Posterior vena cava (tissue), 2 donors: ENCODE data around the gene SEC61A2. TPM values are rescaled to one million over a fixed set of nuclear protein-coding genes. Genes with fewer than 3 reads are reported as not detected.
"Not testable (repeated sequence)": the region's sequence is repeated elsewhere in the genome, so short reads cannot be mapped to it uniquely, and the experiment has no call there.

Source experiments
- DNase-seq: peaks from one replicate; pipeline ENCODE4 v3.0.0-alpha.2; 2020; ENCODE audit warnings: low spot score
- intact Hi-C, 2 donors: fragments of 100-400 bp; cut with DNase I; formaldehyde crosslinking; loops; one replicate each; pipeline versions ENCODE4 v1.14.1 to v1.14.2; 2022 to 2023
- total RNA-seq, 2 donors: library from RNA; stranded (reverse); fragmentation: NEBNext Ultra II Directional; extraction: Animal tissue kit (Norgen Biotek cat#: 25700); gene quantifications; one replicate each; pipeline ENCODE4 v1.2.1, GENCODE V29; 2021
- donor health status: DM: yes; HTN: yes; CAD: no.
- donor health status: DM: yes; HTN: yes; CAD: no.

SEC61A2 gene
- total RNA-seq, 2 donors from 2014 or later = 5.9 to 7.4 TPM

DNA sequence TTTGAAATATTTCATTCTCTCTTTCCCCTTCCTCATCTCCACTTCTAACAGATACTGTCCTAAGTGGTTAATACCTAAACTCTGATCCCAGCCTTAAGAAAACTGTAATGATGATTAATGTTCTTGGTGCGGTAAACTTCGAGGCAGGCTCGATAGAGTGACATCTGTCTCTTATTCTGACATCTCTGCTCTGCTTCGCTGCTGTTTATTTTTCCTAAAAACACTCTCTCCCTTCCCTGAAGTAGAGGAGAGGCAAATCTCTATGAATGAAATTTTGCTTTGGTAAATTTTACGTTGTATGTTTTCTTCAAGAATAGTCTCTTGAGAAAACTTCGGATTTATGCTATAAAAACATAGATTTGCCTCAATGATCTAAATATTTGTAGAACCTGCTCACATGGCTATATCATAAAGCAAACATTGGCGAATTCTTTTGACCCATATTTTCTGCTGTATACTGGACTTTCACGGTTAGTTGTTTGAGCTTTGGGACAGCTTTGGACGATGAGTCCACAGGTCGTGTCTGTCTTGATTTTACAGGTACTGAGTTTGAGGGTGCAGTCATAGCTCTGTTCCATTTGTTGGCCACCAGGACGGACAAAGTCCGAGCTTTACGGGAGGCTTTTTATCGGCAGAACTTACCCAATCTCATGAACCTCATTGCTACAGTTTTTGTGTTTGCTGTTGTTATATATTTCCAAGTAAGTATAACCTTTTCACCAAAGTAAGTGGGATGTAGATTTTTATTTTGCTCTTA, 27.1 kb downstream of the SEC61A2 start:
- intact Hi-C loops = no loop called here
- no peak for DNase-seq

- intact Hi-C loops = no loop called here
- no peak for DNase-seq
These were observed 28.6 kb downstream of the SEC61A2 start for GRCh38 chr10:12158111-12158510.

- intact Hi-C loops = no loop called here
These were observed 31.2 kb downstream of the SEC61A2 start for GRCh38 chr10:12160664-12161063.

GRCh38 chr10:12162927-12163326, 33.5 kb downstream of the SEC61A2 start:
- intact Hi-C loops = no loop called here
- no peak for DNase-seq

More at GRCh38 chr10:12160664-12161063, 31.2 kb downstream of the SEC61A2 start:
- no peak for DNase-seq

DNA sequence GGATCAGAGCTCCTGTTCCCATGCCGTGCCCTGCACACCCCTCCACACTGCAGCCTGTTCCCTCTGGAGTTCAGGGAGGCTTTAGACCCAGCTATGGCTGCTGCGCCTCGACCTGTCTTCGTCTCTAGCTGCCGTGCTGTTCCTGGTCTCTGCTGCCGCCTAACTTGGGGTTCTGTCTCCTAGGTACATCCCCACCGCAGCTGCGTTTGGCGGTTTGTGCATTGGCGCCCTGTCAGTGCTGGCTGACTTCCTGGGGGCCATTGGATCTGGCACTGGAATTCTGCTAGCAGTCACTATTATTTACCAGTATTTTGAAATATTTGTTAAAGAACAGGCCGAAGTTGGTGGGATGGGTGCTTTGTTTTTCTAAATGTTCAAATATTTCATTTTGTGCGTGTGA, 34.6 kb downstream of the SEC61A2 start:
- intact Hi-C loops = no loop called here
- no peak for DNase-seq

DNA sequence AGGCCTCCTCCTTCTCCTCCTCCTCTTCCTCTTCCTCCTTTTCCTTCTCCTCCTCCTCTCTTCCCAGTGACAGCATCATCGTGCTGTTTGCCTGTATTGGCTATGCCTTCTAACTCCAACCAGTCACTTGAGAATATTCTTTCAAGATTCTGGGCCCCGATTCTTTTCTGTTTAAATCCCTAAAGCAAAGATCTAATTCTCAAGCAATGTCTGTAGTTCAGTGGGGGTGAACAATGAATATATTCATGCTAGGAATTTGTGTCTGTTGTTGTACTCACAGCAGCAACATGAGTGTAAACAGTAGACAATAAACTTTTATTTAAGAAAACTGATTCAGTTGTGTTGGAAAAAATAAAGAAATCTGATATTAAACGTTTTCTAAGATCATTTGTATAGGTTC, 35.6 kb downstream of the SEC61A2 start:
- intact Hi-C loops = no loop called here
- no peak for DNase-seq

DNA sequence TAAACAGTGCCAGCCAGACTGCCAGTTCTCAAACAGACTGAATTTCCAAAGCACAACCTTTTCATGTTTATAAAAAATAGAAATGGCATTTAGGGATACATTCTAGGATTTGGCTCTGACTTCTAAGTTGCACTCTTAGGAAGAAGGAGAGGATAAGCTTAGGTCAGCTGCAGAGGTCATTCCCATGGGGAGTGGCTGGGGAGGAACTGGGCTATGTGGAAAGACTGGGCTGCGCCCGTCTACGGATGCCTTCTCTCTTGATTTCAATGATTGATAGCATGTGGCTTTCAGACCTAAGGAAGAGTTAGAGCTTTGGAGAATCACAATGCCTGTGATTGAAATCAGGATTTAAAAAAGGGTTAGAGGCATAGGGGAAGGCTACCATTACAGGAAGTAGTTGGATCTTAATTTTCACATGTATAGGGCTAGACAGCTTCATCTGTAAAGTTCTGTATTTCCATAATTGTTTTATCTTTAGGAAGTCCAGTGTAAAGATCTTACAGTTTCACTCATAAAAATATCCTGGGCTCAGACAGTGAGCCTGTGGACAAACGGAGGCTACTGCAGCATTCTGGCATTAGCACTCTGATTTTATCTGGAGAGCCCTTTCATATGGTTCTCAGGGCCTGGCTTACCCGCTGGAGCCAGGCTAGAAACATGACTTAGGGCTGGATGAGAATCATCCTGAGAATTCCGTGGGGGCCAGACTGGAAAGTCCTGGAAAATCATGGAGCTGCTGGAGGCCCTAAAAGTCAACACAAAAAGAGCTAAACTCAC, 36.7 kb downstream of the SEC61A2 start:
- intact Hi-C loops = no loop called here
- DNase-seq = no peak

- DNase-seq, intact Hi-C loops: not testable (repeated sequence)
These were observed 42.0 kb downstream of the SEC61A2 start for GRCh38 chr10:12171512-12171911.

- intact Hi-C loops = no loop called here
- no peak for DNase-seq
These were observed 48.2 kb downstream of the SEC61A2 start for GRCh38 chr10:12177642-12178041.

GRCh38 chr10:12179606-12180170, 50.2 kb downstream of the SEC61A2 start:
- intact Hi-C loops = no loop called here
- no peak for DNase-seq

DNA sequence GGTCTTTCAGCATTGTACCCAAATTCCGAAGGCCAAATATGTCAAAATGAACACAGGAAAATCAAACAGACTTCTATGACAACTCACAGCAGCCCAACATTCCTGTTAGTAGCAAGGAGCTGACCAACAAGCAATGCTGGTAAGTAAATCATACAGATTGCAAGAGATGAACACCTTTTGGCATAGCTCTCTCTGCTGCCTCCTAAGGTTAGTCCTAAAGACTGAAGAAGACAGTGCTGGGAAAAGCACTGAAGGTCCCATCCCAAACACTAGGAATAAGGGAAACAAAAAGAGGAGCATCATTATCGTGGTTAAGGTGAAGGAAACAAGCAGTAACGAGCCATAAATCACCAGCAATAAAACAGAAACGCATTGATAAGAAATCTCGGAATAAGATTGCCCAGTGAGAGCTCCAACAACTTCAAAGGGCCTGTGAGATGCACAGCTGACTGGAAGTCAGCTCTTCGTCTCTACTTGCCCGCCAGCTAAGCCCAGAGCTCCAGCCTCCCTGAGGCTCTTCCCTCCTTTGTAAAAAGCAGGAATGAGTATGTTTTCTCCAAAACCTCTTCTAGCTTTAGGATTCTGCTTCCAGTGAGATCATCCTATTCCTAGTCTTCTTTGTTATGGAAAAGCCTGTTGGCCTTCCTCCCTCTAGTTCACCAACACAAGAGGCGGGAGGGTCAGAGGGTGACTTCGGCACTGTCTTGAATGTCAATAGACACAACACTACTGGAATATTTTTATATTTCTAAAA, 50.9 kb downstream of the SEC61A2 start:
- no peak for DNase-seq
- intact Hi-C loops = no loop called here

- intact Hi-C loops = no loop called here
These were observed 51.7 kb downstream of the SEC61A2 start for GRCh38 chr10:12181065-12181775.

DNA sequence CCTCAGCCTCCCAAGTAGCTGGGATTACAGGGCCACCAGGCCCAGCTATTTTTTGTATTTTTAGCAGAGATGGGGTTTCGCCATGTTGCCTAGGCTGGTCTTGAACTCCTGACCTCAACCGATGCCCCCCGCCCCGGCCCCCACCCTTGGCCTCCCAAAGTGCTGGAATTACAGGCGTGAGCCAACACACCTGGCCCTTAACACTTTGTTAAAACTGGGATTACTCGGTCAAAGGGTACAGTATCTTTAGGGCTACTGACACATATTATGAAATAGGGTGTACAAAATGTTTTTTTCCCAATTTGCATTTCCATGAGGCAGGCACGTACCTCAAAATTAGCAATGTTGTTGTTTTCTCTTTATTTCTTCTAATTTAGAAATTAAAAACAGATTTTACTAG, 54.7 kb downstream of the SEC61A2 start:
- DNase-seq = no peak
- intact Hi-C loops = no loop called here

More at GRCh38 chr10:12181065-12181775, 51.7 kb downstream of the SEC61A2 start:
- peak; percentile 79 for DNase-seq

- DNase-seq = no peak
- intact Hi-C loops = no loop called here
These were observed 56.8 kb downstream of the SEC61A2 start for GRCh38 chr10:12186323-12186722.

GRCh38 chr10:12187321-12187905, 57.9 kb downstream of the SEC61A2 start:
- intact Hi-C loops = no loop called here
- DNase-seq = no peak

- intact Hi-C loops = no loop called here
- DNase-seq = no peak
These were observed 59.2 kb downstream of the SEC61A2 start for GRCh38 chr10:12188656-12189055.

- DNase-seq = no peak
- intact Hi-C loops = no loop called here
These were observed 59.9 kb downstream of the SEC61A2 start for GRCh38 chr10:12189426-12189825.

DNA sequence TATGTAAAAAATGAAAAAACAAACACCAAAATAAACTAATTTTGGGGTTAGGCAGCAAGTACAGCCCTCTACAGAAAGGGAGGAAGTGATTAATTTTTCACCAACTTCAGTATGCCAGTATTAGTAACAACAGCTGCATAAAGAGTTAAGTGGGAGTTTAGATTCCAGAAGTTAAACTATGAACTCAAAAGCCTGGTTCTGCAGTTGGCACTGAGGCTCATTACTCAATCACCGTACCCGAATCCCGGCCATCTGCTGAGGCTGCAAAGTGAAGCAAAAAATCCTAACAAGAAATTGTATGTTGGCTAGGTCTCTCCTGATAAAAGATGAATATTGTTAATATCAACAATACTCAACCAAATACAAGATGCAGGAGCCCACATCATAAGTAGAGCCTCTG, 62.2 kb downstream of the SEC61A2 start:
- no peak for DNase-seq
- intact Hi-C loops = no loop called here

- no peak for DNase-seq
- intact Hi-C loops = no loop called here
These were observed 63.7 kb downstream of the SEC61A2 start for GRCh38 chr10:12193193-12193592.
